ENCODE measurements around the gene SRP72. TPM values are rescaled to one million over a fixed set of nuclear protein-coding genes. Genes with fewer than 3 reads are reported as not detected.
A peak's percentile ranks its signal among the peaks of the same experiment; 100 is the strongest.

The SRP72 gene
- total RNA-seq, 1 donor, result 72.0 TPM

DNA sequence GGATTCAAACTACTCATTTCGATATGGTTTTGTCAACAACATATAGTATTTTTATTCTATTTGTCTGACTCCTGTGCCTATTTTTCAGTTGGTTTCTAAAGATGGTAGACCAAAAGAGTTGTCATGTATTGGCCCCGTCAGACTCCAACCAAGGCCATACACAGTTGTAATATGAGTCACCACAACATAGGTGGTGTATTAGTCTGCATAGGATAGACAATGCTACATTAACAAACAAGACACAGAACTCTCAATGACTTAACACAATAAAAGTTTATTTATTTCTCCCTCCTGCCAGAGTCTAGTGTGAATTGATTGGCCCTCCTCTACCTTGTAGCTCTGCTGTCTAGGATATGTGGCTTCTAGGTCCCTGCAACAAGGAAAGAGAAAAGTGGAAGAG lies 84.1 kb downstream of the SRP72 start:
- DNase-seq (ENCODE audit: insufficient read length, low spot score, missing footprints), result no peak
- Histone ChIP-seq H3K4me2 (ENCODE audit: insufficient read depth, low read length) (no peak overlapping the region), H4K20me1 (ENCODE audit: insufficient read depth, low read length) (no peaks in the 10 kb centered on the region), H3K9me3 (ENCODE audit: low read depth, low read length) (no peaks in the 10 kb centered on the region), H2AFZ (ENCODE audit: low read length) (no peak overlapping the region), H3K36me3 (ENCODE audit: insufficient read depth, low read length) (no peaks in the 10 kb centered on the region), H3K27me3 (ENCODE audit: insufficient read depth, low read length) (peaks cover 17% of the 10 kb centered on the region), H3K4me3 (ENCODE audit: insufficient read depth, low read length) (no peak overlapping the region), H3K79me2 (ENCODE audit: insufficient read depth, low read length) (no peaks in the 10 kb centered on the region), H3K4me1 (ENCODE audit: insufficient read depth, low read length) (no peaks in the 10 kb centered on the region), H3K27ac (ENCODE audit: low read depth, low read length) (no peak overlapping the region)
- TF ChIP-seq, protein P1, sequence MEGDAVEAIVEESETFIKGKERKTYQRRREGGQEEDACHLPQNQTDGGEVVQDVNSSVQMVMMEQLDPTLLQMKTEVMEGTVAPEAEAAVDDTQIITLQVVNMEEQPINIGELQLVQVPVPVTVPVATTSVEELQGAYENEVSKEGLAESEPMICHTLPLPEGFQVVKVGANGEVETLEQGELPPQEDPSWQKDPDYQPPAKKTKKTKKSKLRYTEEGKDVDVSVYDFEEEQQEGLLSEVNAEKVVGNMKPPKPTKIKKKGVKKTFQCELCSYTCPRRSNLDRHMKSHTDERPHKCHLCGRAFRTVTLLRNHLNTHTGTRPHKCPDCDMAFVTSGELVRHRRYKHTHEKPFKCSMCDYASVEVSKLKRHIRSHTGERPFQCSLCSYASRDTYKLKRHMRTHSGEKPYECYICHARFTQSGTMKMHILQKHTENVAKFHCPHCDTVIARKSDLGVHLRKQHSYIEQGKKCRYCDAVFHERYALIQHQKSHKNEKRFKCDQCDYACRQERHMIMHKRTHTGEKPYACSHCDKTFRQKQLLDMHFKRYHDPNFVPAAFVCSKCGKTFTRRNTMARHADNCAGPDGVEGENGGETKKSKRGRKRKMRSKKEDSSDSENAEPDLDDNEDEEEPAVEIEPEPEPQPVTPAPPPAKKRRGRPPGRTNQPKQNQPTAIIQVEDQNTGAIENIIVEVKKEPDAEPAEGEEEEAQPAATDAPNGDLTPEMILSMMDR (IDR thresholded peaks at IDR 0.05; ENCODE audit: extremely low read depth, low read depth, low read length), result no peak

DNA sequence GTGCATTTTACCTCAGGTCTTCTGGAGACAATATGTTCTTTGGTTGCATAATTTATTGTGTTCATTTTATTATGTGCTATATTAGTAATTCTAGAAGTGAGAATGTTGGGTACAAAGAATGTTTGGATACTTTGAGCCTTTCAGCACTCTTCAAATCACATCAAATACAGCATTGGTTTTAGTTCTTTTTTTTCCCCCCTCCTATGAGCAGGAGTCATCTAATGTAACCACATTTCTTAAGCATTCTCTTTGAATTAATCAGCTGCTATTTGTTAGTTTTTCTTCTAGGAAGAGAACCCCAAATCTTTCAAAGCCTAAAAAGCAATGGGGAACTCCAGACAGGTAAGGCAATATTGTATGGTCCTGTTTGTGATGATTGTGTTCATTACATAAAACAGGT lies 84.9 kb downstream of the SRP72 start:
- no peak overlapping the region for H3K4me3 ChIP-seq (ENCODE audit: insufficient read depth, low read length)
- no peaks in the 10 kb centered on the region for H3K9me3 ChIP-seq (ENCODE audit: low read depth, low read length)
- no peaks in the 10 kb centered on the region for H4K20me1 ChIP-seq (ENCODE audit: insufficient read depth, low read length)
- peaks cover 17% of the 10 kb centered on the region for H3K27me3 ChIP-seq (ENCODE audit: insufficient read depth, low read length)
- TF ChIP-seq, protein P1 (IDR thresholded peaks at IDR 0.05; ENCODE audit: extremely low read depth, low read depth, low read length), result no peak
- no peak overlapping the region for H3K27ac ChIP-seq (ENCODE audit: low read depth, low read length)
- no peaks in the 10 kb centered on the region for H3K36me3 ChIP-seq (ENCODE audit: insufficient read depth, low read length)
- H3K4me2 ChIP-seq (ENCODE audit: insufficient read depth, low read length), result no peak overlapping the region
- no peak overlapping the region for H2AFZ ChIP-seq (ENCODE audit: low read length)
- no peaks in the 10 kb centered on the region for H3K79me2 ChIP-seq (ENCODE audit: insufficient read depth, low read length)
- no peaks in the 10 kb centered on the region for H3K4me1 ChIP-seq (ENCODE audit: insufficient read depth, low read length)
- peak; percentile 72 for DNase-seq (ENCODE audit: insufficient read length, low spot score, missing footprints)

Other genes starting within 250 kb of the SRP72 start
- 16.6 and 21.2 TPM in 2 replicates for gene AASDH, start 80.1 kb upstream of the SRP72 start, total RNA-seq
- 8.3 and 10.6 TPM in 2 replicates for gene PPAT, start 32.0 kb upstream of the SRP72 start, total RNA-seq
- 26.8 and 27.9 TPM in 2 replicates for gene PAICS, start 31.4 kb upstream of the SRP72 start, total RNA-seq
- 0.59 and 1.1 TPM in 2 replicates for gene ARL9, start 38.2 kb downstream of the SRP72 start, total RNA-seq
- gene HOPX, start 213.7 kb downstream of the SRP72 start, total RNA-seq, result 0.29 and 0.36 TPM in 2 replicates